ENCODE measurements around the gene TMPRSS7.
A peak's percentile ranks its signal among the peaks of the same experiment; 100 is the strongest.

The TMPRSS7 gene

DNA sequence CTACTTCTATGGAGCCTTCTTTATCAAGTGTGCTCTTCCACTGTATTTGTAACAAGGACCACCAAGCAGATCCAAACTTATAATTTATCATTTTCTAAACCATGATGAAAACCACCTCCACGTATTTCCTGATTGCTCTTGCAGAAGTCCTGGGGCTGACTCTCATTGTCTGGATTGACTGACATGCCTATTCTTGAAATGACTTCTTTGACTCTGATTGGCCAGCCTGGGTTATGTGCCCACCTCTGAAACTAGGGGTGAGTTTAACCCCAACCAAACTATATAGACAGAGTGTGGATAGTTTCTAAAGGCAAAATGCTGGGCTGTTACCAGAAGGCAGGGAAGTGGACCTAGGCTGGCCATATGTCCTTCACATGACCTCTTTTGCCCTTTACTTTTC, 12.7 kb downstream of the TMPRSS7 start:
- no peaks in the 10 kb centered on the region for H3K9me3 ChIP-seq (ENCODE audit: severe bottlenecking)
- no peak overlapping the region for H3K27ac ChIP-seq (ENCODE audit: poor library complexity, severe bottlenecking)
- TF ChIP-seq, protein P1, sequence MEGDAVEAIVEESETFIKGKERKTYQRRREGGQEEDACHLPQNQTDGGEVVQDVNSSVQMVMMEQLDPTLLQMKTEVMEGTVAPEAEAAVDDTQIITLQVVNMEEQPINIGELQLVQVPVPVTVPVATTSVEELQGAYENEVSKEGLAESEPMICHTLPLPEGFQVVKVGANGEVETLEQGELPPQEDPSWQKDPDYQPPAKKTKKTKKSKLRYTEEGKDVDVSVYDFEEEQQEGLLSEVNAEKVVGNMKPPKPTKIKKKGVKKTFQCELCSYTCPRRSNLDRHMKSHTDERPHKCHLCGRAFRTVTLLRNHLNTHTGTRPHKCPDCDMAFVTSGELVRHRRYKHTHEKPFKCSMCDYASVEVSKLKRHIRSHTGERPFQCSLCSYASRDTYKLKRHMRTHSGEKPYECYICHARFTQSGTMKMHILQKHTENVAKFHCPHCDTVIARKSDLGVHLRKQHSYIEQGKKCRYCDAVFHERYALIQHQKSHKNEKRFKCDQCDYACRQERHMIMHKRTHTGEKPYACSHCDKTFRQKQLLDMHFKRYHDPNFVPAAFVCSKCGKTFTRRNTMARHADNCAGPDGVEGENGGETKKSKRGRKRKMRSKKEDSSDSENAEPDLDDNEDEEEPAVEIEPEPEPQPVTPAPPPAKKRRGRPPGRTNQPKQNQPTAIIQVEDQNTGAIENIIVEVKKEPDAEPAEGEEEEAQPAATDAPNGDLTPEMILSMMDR (IDR thresholded peaks at IDR 0.05; ENCODE audit: poor library complexity, severe bottlenecking), result no peak
- H3K4me3 ChIP-seq (ENCODE audit: severe bottlenecking), result no peak overlapping the region
- ATAC-seq (ENCODE audit: low read depth) (no peak), DNase-seq (ENCODE audit: low spot score) (no peak)
- no peaks in the 10 kb centered on the region for H3K27me3 ChIP-seq (ENCODE audit: insufficient read depth, poor library complexity, severe bottlenecking)
- peaks cover 6% of the 10 kb centered on the region for H3K4me1 ChIP-seq (ENCODE audit: insufficient read depth, poor library complexity, severe bottlenecking)
- H3K36me3 ChIP-seq (ENCODE audit: low read depth), result no peaks in the 10 kb centered on the region

DNA sequence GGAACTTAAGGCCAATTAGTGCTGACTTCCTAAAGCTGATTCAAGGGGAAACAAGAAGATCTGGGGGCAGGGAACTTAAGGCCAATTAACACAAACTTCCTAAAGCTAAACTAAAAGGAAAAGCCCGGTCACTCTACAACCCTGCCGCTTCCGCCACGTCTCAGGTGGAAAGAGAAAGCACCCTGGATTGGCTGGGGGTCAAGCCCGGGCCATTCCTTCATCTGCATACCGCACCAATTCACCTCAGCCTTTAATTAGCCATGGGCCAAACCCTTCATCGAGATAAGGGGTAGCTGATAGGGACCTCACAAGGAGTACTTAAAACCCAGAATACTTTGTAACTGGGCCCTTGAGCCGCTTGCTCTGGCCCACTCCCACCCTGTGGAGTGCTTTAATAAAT, 14.4 kb downstream of the TMPRSS7 start:
- TF ChIP-seq, protein P1 (IDR thresholded peaks at IDR 0.05; ENCODE audit: poor library complexity, severe bottlenecking), result no peak
- Histone ChIP-seq H3K4me3 (ENCODE audit: severe bottlenecking) (no peak overlapping the region), H3K4me1 (ENCODE audit: insufficient read depth, poor library complexity, severe bottlenecking) (peaks cover 6% of the 10 kb centered on the region), H3K9me3 (ENCODE audit: severe bottlenecking) (no peaks in the 10 kb centered on the region), H3K36me3 (ENCODE audit: low read depth) (no peaks in the 10 kb centered on the region), H3K27ac (ENCODE audit: poor library complexity, severe bottlenecking) (no peak overlapping the region), H3K27me3 (ENCODE audit: insufficient read depth, poor library complexity, severe bottlenecking) (no peaks in the 10 kb centered on the region)
- ATAC-seq (ENCODE audit: low read depth) (no peak), DNase-seq (ENCODE audit: low spot score) (no peak)

DNA sequence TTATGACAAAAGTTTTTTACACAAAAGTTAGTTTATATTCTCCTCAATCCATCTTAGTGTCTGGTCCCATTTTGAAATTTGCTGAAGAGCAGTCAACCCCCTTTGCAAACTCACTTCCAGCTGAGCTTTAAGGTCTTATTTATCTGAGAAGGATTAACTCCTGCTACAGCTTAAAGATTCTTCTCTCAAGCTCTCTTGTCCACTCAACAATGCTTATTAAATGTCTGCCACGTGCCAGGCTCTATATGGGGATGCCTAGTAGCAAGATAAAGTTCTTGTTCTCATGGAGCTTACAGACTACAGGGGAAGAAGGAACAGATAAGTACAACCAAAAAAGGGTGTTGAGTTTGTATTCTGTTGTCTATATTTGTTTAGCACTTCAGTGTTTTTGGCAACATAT, 18.7 kb downstream of the TMPRSS7 start:
- H3K36me3 ChIP-seq (ENCODE audit: low read depth), result no peaks in the 10 kb centered on the region
- ATAC-seq (ENCODE audit: low read depth) (no peak), DNase-seq (ENCODE audit: low spot score) (no peak)
- H3K4me1 ChIP-seq (ENCODE audit: insufficient read depth, poor library complexity, severe bottlenecking), result peaks cover 5% of the 10 kb centered on the region
- TF ChIP-seq, protein P1 (IDR thresholded peaks at IDR 0.05; ENCODE audit: poor library complexity, severe bottlenecking), result no peak
- H3K27me3 ChIP-seq (ENCODE audit: insufficient read depth, poor library complexity, severe bottlenecking), result no peaks in the 10 kb centered on the region
- no peaks in the 10 kb centered on the region for H3K9me3 ChIP-seq (ENCODE audit: severe bottlenecking)
- no peak overlapping the region for H3K27ac ChIP-seq (ENCODE audit: poor library complexity, severe bottlenecking)
- H3K4me3 ChIP-seq (ENCODE audit: severe bottlenecking), result no peak overlapping the region

DNA sequence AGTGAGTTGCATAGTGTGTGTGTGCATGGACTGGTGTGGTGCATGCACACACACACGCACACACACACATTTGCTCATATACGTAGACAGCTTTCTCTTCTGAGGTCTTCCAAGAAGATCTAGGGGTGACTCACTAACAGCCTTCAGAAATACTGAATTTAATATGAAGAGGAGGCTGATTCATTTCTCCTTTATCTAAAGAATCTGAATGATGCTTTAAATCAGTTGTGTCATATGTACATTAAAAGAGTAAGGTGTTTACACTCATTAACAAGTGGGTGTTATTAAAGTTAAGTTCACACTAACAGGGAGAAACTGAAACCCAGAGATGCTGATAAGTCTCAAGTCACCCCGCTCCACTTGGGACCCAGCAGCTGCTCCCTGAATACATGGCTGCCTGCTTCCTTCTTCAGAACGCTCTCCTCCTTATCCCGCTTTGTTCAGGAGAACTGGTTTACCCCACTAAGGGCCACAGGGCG, 22.0 kb downstream of the TMPRSS7 start:
- Histone ChIP-seq H3K27me3 (ENCODE audit: insufficient read depth, poor library complexity, severe bottlenecking) (no peaks in the 10 kb centered on the region), H3K27ac (ENCODE audit: poor library complexity, severe bottlenecking) (no peak overlapping the region), H3K9me3 (ENCODE audit: severe bottlenecking) (no peaks in the 10 kb centered on the region), H3K36me3 (ENCODE audit: low read depth) (no peaks in the 10 kb centered on the region), H3K4me3 (ENCODE audit: severe bottlenecking) (no peak overlapping the region), H3K4me1 (ENCODE audit: insufficient read depth, poor library complexity, severe bottlenecking) (peaks cover 8% of the 10 kb centered on the region)
- DNase-seq (ENCODE audit: low spot score) (no peak), ATAC-seq (ENCODE audit: low read depth) (peak; percentile 84)
- TF ChIP-seq, protein P1 (IDR thresholded peaks at IDR 0.05; ENCODE audit: poor library complexity, severe bottlenecking), result no peak

DNA sequence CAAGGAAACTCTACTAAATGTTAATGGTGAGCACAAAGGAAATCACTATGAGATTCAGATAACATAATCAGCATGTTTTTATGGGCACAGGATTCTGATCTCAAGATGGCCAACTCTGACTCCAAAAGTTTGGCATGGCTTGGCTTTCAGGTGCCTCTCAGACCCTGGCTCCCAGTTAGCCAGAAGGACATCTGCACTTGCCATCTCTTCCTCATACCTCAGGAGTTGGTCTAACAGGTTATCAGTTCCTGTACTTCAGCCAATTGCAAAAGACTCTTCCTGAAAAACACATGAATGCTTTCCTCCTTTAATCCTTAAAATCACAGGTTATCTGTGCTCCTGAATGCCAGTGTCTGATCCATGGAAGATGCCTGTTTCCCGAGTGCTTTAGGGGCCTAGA, 25.0 kb downstream of the TMPRSS7 start:
- TF ChIP-seq, protein P1 (IDR thresholded peaks at IDR 0.05; ENCODE audit: poor library complexity, severe bottlenecking), result no peak
- Histone ChIP-seq H3K4me1 (ENCODE audit: insufficient read depth, poor library complexity, severe bottlenecking) (peaks cover 8% of the 10 kb centered on the region), H3K4me3 (ENCODE audit: severe bottlenecking) (no peak overlapping the region), H3K9me3 (ENCODE audit: severe bottlenecking) (no peaks in the 10 kb centered on the region), H3K27me3 (ENCODE audit: insufficient read depth, poor library complexity, severe bottlenecking) (no peaks in the 10 kb centered on the region), H3K27ac (ENCODE audit: poor library complexity, severe bottlenecking) (no peak overlapping the region), H3K36me3 (ENCODE audit: low read depth) (no peaks in the 10 kb centered on the region)
- DNase-seq (ENCODE audit: low spot score) (no peak), ATAC-seq (ENCODE audit: low read depth) (no peak)
